ENCODE results near the gene ZKSCAN8. TPM values are rescaled to one million over a fixed set of nuclear protein-coding genes. Genes with fewer than 3 reads are reported as not detected.

Gene ZKSCAN8
- total RNA-seq, 4 donors from 2014 or later: 5.6 to 26.4 (median 15.5) TPM

DNA sequence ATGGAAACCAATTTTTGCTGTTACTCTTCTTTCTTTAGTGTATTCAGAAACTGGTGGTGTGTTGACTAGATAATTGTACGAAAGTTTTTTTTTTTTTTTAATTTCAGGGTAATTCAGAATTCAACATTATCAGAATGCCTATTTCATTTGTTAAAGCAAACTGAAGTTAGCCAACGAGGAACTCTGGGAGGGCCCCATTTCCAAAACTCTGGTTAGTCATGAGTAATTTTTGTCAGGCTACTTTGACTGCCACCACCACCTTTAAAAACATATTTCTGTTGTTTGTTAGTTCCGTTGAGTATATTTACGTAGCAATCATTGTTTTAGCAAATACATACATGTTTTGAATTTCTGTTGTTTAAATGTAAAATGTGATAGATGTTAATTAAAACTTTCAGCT, 763 bp downstream of the ZKSCAN8 start:
- no peak for TF ChIP-seq POLR2A (IDR thresholded peaks at IDR 0.05)
- TF ChIP-seq, protein P1, sequence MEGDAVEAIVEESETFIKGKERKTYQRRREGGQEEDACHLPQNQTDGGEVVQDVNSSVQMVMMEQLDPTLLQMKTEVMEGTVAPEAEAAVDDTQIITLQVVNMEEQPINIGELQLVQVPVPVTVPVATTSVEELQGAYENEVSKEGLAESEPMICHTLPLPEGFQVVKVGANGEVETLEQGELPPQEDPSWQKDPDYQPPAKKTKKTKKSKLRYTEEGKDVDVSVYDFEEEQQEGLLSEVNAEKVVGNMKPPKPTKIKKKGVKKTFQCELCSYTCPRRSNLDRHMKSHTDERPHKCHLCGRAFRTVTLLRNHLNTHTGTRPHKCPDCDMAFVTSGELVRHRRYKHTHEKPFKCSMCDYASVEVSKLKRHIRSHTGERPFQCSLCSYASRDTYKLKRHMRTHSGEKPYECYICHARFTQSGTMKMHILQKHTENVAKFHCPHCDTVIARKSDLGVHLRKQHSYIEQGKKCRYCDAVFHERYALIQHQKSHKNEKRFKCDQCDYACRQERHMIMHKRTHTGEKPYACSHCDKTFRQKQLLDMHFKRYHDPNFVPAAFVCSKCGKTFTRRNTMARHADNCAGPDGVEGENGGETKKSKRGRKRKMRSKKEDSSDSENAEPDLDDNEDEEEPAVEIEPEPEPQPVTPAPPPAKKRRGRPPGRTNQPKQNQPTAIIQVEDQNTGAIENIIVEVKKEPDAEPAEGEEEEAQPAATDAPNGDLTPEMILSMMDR (IDR thresholded peaks at IDR 0.05): no peak
- peak overlapping the region in 1 of 4 donors; percentile 73 for H3K27ac ChIP-seq
- no peaks in the 10 kb centered on the region for H3K27me3 ChIP-seq
- H3K4me3 ChIP-seq: peak overlapping the region; percentile 66 to 90 (median 68)
- H3K4me1 ChIP-seq: peaks cover 0 to 23% (median 8%) of the 10 kb centered on the region in 4 donors
- H3K36me3 ChIP-seq: peaks cover 0 to 12% (median 0%) of the 10 kb centered on the region in 3 donors
- no peak for DNase-seq
- no peaks in the 10 kb centered on the region for H3K9me3 ChIP-seq

DNA sequence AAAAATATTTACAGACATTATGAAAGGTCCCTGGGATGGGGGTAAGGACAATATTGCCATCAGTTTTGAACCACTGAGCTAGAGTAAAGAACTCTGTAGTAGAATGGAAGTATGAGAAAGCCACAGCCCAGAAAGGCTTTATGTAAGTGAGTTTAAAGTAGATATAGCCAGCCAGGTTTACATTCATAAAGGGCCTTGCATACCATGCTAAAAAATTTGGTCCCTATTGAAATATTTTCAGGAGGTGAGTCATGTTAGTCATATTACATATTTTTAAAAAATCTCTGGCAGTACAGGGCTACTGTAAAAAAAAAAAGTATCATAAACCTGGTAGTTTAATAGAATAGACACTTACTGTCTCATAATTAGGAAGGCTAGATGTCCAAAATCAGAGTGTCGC, 3.5 kb downstream of the ZKSCAN8 start:
- no peaks in the 10 kb centered on the region for H3K27me3 ChIP-seq
- TF ChIP-seq, protein P1 (IDR thresholded peaks at IDR 0.05): no peak
- TF ChIP-seq POLR2A (IDR thresholded peaks at IDR 0.05): no peak
- H3K27ac ChIP-seq: no peak overlapping the region
- H3K9me3 ChIP-seq: no peaks in the 10 kb centered on the region
- no peak overlapping the region for H3K4me3 ChIP-seq
- no peak for DNase-seq
- H3K36me3 ChIP-seq: peaks cover 0 to 37% (median 0%) of the 10 kb centered on the region in 3 donors
- peaks cover 0 to 12% (median 8%) of the 10 kb centered on the region in 4 donors for H3K4me1 ChIP-seq

DNA sequence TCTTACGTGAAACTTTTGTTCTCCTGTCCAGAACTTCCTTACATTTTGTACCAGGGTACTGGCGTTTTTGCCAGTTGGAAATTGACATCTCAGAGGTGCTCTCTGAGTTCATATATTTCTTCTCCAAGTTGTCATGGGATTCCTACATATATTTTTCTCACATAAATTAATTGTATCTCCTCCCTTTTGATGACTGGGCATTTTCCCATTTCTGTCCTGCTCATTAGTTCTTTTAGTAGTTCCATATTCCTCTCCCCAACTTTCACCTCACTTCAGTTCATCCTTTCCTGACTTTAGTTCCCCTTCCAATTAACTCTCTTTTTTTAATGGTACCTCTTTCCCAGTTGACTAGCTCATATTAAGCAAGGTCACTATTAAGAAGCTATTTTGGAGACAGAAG, 10.8 kb downstream of the ZKSCAN8 start:
- Histone ChIP-seq H3K4me1 (no peaks in the 10 kb centered on the region), H3K27me3 (no peaks in the 10 kb centered on the region), H3K9me3 (no peaks in the 10 kb centered on the region), H3K36me3 (peaks cover 0 to 90% (median 4%) of the 10 kb centered on the region in 3 donors), H3K4me3 (no peak overlapping the region), H3K27ac (no peak overlapping the region)
- DNase-seq: no peak
- no peak for TF ChIP-seq POLR2A (IDR thresholded peaks at IDR 0.05)
- TF ChIP-seq, protein P1 (IDR thresholded peaks at IDR 0.05): no peak

DNA sequence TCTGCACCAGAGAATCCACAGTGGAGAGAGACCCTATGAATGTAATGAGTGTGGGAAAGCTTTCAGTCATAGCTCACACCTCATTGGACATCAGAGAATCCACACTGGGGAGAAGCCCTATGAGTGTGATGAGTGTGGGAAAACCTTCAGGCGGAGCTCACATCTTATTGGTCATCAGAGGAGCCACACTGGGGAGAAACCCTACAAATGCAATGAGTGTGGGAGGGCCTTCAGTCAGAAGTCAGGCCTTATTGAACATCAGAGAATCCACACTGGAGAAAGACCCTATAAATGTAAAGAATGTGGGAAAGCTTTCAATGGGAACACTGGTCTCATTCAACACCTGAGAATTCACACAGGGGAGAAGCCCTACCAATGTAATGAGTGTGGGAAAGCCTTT, 11.9 kb downstream of the ZKSCAN8 start:
- no peaks in the 10 kb centered on the region for H3K4me1 ChIP-seq
- peaks cover 0 to 82% (median 4%) of the 10 kb centered on the region in 3 donors for H3K36me3 ChIP-seq
- H3K27ac ChIP-seq: no peak overlapping the region
- H3K4me3 ChIP-seq: no peak overlapping the region
- TF ChIP-seq, protein P1 (IDR thresholded peaks at IDR 0.05): no peak
- no peak for TF ChIP-seq POLR2A (IDR thresholded peaks at IDR 0.05)
- no peaks in the 10 kb centered on the region for H3K27me3 ChIP-seq
- H3K9me3 ChIP-seq: no peaks in the 10 kb centered on the region
- no peak for DNase-seq

DNA sequence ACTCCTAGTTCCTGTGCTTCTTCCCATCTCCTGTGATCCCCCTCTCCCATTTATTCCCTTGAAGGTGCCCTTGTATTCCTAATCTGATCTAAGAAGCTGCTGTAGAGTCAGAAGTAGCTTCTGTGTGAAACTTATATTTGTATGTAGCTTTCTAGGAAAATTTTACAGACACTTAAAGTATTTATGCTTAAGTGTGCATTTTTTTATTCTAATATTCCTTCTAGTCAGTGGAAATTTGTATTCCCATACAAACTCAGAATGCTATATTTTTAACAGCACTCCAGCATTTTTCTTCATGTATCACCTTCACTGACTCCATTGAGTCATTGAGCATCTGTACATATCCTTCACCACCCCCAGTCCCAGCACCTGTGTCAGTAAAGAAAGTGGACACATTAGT, 12.7 kb downstream of the ZKSCAN8 start:
- DNase-seq: no peak
- H3K27ac ChIP-seq: no peak overlapping the region
- H3K9me3 ChIP-seq: no peaks in the 10 kb centered on the region
- TF ChIP-seq, protein P1 (IDR thresholded peaks at IDR 0.05): no peak
- TF ChIP-seq POLR2A (IDR thresholded peaks at IDR 0.05): no peak
- no peaks in the 10 kb centered on the region for H3K27me3 ChIP-seq
- H3K4me3 ChIP-seq: no peak overlapping the region
- H3K36me3 ChIP-seq: peaks cover 0 to 74% (median 4%) of the 10 kb centered on the region in 3 donors
- H3K4me1 ChIP-seq: no peaks in the 10 kb centered on the region

DNA sequence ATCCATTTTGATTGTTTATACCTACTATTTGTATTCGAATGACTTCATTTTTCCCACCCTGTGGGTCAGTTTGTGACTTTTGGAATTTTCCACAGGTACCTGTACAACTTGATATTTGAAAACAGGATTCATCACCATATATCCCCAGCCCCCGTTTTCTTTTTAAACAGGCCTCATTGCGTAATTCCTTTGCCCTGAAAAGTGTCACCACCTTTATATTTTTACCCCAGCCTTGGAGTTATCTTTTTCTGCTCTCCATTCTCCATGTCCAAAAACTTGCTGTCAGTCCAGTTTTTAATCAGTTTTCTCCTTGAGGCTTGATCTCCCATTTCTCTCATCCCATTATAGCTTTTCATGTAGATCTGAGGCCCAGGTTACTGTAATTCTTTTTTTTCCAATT, 16.6 kb downstream of the ZKSCAN8 start:
- no peak for DNase-seq
- H3K9me3 ChIP-seq: no peaks in the 10 kb centered on the region
- TF ChIP-seq, protein P1 (IDR thresholded peaks at IDR 0.05): no peak
- TF ChIP-seq POLR2A (IDR thresholded peaks at IDR 0.05): no peak
- H3K36me3 ChIP-seq: peaks cover 0 to 36% (median 1%) of the 10 kb centered on the region in 3 donors
- no peak overlapping the region for H3K27ac ChIP-seq
- no peaks in the 10 kb centered on the region for H3K27me3 ChIP-seq
- no peak overlapping the region for H3K4me3 ChIP-seq
- peaks cover 0 to 8% (median 0%) of the 10 kb centered on the region in 4 donors for H3K4me1 ChIP-seq
